ENCODE measurements around the gene C9orf43. TPM values are rescaled to one million over a fixed set of nuclear protein-coding genes. Genes with fewer than 3 reads are reported as not detected.

Gene C9orf43
- polyA plus RNA-seq, 2 of the 4 experiments (the other 2 are of a cell fraction) = 0.50 to 1.0 TPM

- Histone ChIP-seq H3K9me3 (no peaks in the 10 kb centered on the region; the same call in 2 of the 3 replicates), H3K4me2 (no peak overlapping the region), H3K4me1 (no peaks in the 10 kb centered on the region), H3K4me3 (no peak overlapping the region), H3K27ac (no peak overlapping the region)
- TF ChIP-seq HEYL (CRISPR knock-in tag; IDR thresholded peaks at IDR 0.05) (no peak), HOXB5 (CRISPR knock-in tag; IDR thresholded peaks at IDR 0.05) (no peak), NFE2L2 (conservative IDR thresholded peaks at IDR 0.05; ENCODE audit: low read length) (no peak), ESRRA (IDR thresholded peaks at IDR 0.05; ENCODE audit: borderline replicate concordance, low read length) (no peak), EHF (CRISPR knock-in tag; IDR thresholded peaks at IDR 0.05) (no peak), SMC3 (IDR thresholded peaks at IDR 0.05) (no peak), TFCP2L1 (CRISPR knock-in tag; IDR thresholded peaks at IDR 0.05) (no peak), RARB (CRISPR knock-in tag; IDR thresholded peaks at IDR 0.05) (no peak), KDM5A (IDR thresholded peaks at IDR 0.05) (no peak), CEBPB (IDR thresholded peaks at IDR 0.05) (no peak), NPAS2 (CRISPR knock-in tag; IDR thresholded peaks at IDR 0.05; ENCODE audit: borderline replicate concordance) (no peak), GATA3 (IDR thresholded peaks at IDR 0.05; ENCODE audit: borderline replicate concordance) (no peak), HDAC2 (IDR thresholded peaks at IDR 0.05) (no peak), PHF8 (IDR thresholded peaks at IDR 0.05; ENCODE audit: borderline replicate concordance, low read depth) (no peak)
- TF ChIP-seq, protein P1, sequence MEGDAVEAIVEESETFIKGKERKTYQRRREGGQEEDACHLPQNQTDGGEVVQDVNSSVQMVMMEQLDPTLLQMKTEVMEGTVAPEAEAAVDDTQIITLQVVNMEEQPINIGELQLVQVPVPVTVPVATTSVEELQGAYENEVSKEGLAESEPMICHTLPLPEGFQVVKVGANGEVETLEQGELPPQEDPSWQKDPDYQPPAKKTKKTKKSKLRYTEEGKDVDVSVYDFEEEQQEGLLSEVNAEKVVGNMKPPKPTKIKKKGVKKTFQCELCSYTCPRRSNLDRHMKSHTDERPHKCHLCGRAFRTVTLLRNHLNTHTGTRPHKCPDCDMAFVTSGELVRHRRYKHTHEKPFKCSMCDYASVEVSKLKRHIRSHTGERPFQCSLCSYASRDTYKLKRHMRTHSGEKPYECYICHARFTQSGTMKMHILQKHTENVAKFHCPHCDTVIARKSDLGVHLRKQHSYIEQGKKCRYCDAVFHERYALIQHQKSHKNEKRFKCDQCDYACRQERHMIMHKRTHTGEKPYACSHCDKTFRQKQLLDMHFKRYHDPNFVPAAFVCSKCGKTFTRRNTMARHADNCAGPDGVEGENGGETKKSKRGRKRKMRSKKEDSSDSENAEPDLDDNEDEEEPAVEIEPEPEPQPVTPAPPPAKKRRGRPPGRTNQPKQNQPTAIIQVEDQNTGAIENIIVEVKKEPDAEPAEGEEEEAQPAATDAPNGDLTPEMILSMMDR (IDR thresholded peaks at IDR 0.05) = no peak
- TF ChIP-seq, protein P2, sequence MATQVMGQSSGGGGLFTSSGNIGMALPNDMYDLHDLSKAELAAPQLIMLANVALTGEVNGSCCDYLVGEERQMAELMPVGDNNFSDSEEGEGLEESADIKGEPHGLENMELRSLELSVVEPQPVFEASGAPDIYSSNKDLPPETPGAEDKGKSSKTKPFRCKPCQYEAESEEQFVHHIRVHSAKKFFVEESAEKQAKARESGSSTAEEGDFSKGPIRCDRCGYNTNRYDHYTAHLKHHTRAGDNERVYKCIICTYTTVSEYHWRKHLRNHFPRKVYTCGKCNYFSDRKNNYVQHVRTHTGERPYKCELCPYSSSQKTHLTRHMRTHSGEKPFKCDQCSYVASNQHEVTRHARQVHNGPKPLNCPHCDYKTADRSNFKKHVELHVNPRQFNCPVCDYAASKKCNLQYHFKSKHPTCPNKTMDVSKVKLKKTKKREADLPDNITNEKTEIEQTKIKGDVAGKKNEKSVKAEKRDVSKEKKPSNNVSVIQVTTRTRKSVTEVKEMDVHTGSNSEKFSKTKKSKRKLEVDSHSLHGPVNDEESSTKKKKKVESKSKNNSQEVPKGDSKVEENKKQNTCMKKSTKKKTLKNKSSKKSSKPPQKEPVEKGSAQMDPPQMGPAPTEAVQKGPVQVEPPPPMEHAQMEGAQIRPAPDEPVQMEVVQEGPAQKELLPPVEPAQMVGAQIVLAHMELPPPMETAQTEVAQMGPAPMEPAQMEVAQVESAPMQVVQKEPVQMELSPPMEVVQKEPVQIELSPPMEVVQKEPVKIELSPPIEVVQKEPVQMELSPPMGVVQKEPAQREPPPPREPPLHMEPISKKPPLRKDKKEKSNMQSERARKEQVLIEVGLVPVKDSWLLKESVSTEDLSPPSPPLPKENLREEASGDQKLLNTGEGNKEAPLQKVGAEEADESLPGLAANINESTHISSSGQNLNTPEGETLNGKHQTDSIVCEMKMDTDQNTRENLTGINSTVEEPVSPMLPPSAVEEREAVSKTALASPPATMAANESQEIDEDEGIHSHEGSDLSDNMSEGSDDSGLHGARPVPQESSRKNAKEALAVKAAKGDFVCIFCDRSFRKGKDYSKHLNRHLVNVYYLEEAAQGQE (IDR thresholded peaks at IDR 0.05) = no peak
- TF ChIP-seq, protein P3, sequence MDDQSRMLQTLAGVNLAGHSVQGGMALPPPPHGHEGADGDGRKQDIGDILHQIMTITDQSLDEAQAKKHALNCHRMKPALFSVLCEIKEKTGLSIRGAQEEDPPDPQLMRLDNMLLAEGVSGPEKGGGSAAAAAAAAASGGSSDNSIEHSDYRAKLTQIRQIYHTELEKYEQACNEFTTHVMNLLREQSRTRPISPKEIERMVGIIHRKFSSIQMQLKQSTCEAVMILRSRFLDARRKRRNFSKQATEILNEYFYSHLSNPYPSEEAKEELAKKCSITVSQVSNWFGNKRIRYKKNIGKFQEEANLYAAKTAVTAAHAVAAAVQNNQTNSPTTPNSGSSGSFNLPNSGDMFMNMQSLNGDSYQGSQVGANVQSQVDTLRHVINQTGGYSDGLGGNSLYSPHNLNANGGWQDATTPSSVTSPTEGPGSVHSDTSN (IDR thresholded peaks at IDR 0.05) = no peak
- ATAC-seq = no peak
- WGBS (ENCODE audit: missing lambda C conversion rate) = 90% methylated on average over 2 of the region's 2 CpGs
- ChIA-PET POLR2A (no interaction called here), CTCF (interaction anchor here (0.6 to 2.8 kb wide), 4 partner anchors 12 to 206 kb away, joined by 3 to 13 read pairs (median 9); partner anchors contain the start of gene RGS3)
- DNase-seq (ENCODE audit: low read depth in 1 of 2, low spot score in 1 of 2) = no peak
- no peak for FAIRE-seq
Measured at GRCh38 chr9:113475031-113475430, 64.5 kb downstream of the C9orf43 start.

DNA sequence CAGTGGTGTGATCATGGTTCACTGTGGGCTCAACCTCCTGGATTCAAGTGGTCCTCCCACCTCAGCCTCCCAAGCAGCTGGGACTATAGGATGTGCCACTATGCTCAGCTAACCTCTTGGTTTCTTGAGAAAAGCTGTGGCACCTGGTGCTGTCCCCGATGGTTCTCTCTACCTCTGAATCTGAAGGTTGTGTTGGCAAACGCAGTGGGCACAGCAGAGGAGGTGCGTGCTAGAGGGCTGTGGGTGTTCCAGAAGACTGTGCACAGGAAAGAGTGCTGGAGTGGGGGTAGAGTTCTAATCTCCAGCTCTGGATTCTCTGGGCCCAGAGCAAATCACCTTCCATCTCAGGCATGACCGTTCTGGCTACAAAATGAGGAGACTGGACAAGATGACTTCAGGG, 65.4 kb downstream of the C9orf43 start:
- POLR2A ChIA-PET = no interaction called here
- ATAC-seq = no peak
- 93% methylated on average over 4 of the region's 4 CpGs for WGBS (ENCODE audit: missing lambda C conversion rate)

More for the DNA sequence above, 65.4 kb downstream of the C9orf43 start:
- no peak overlapping the region for H3K4me3 ChIP-seq
- TF ChIP-seq ESRRA (IDR thresholded peaks at IDR 0.05; ENCODE audit: borderline replicate concordance, low read length) = no peak
- no peak for TF ChIP-seq EHF (CRISPR knock-in tag; IDR thresholded peaks at IDR 0.05)
- TF ChIP-seq POLR2AphosphoS2 (conservative IDR thresholded peaks at IDR 0.05; ENCODE audit: low read length) = no peak
- no peak for TF ChIP-seq MYC (IDR thresholded peaks at IDR 0.05; ENCODE audit: borderline replicate concordance, low read length)
- TF ChIP-seq MAX (IDR thresholded peaks at IDR 0.05) = no peak
- TF ChIP-seq, protein P3 (IDR thresholded peaks at IDR 0.05) = no peak
- TF ChIP-seq GATA3 (IDR thresholded peaks at IDR 0.05; ENCODE audit: borderline replicate concordance) = no peak
- TF ChIP-seq FOSL2 (IDR thresholded peaks at IDR 0.05) = no peak
- no peak for TF ChIP-seq FOSL2 (CRISPR knock-in tag; IDR thresholded peaks at IDR 0.05)
- no peak for TF ChIP-seq ZNF302 (CRISPR knock-in tag; IDR thresholded peaks at IDR 0.05)
- TF ChIP-seq, protein P4, sequence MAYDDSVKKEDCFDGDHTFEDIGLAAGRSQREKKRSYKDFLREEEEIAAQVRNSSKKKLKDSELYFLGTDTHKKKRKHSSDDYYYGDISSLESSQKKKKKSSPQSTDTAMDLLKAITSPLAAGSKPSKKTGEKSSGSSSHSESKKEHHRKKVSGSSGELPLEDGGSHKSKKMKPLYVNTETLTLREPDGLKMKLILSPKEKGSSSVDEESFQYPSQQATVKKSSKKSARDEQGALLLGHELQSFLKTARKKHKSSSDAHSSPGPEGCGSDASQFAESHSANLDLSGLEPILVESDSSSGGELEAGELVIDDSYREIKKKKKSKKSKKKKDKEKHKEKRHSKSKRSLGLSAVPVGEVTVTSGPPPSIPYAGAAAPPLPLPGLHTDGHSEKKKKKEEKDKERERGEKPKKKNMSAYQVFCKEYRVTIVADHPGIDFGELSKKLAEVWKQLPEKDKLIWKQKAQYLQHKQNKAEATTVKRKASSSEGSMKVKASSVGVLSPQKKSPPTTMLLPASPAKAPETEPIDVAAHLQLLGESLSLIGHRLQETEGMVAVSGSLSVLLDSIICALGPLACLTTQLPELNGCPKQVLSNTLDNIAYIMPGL (CRISPR knock-in tag; IDR thresholded peaks at IDR 0.05; ENCODE audit: borderline replicate concordance) = no peak
- no peak for TF ChIP-seq RAD21 (conservative IDR thresholded peaks at IDR 0.05 in 1 of 2, IDR thresholded peaks at IDR 0.05 in 1 of 2)
- TF ChIP-seq HDAC2 (IDR thresholded peaks at IDR 0.05) = no peak
- TF ChIP-seq KDM5A (IDR thresholded peaks at IDR 0.05) = no peak
- no peak for TF ChIP-seq JUNB (IDR thresholded peaks at IDR 0.05)
- TF ChIP-seq FOXS1 (CRISPR knock-in tag; IDR thresholded peaks at IDR 0.05) = no peak
- CTCF ChIA-PET = interaction anchor here (1.0 to 1.8 kb wide), 4 partner anchors 17 to 182 kb away, joined by 3 to 9 read pairs (median 6); no protein-coding TSS in a partner anchor
- DNase-seq (ENCODE audit: low read depth in 1 of 2, low spot score in 1 of 2) (no peak), FAIRE-seq (no peak)
- no peak overlapping the region for H3K4me2 ChIP-seq
- H3K9me3 ChIP-seq = no peaks in the 10 kb centered on the region; the same call in 2 of the 3 replicates
- no peak overlapping the region for H3K27ac ChIP-seq
- H3K4me1 ChIP-seq = no peaks in the 10 kb centered on the region

Measured in A549 (cell line).